GM19397 (cell line): ENCODE data around the gene SPCS1.
"Not testable (repeated sequence)": the region's sequence is repeated elsewhere in the genome, so short reads cannot be mapped to it uniquely, and the experiment has no call there.

ENCODE experiments used
- ATAC-seq: cut with Tn5 transposase; IDR thresholded peaks from one replicate; pipeline ENCODE4 v1.9.1; 2021; ENCODE audit warnings: mild to moderate bottlenecking, moderate library complexity; ENCODE audit not compliant: unreplicated experiment

Gene SPCS1

GRCh38 chr3:52728753-52729152 is 22.8 kb downstream of the SPCS1 start:
- not testable (repeated sequence) for ATAC-seq

- ATAC-seq = no peak
Observed at GRCh38 chr3:52730681-52731080, 24.8 kb downstream of the SPCS1 start.

GRCh38 chr3:52731590-52731989 is 25.7 kb downstream of the SPCS1 start:
- ATAC-seq = no peak

GRCh38 chr3:52733256-52733891 is 27.5 kb downstream of the SPCS1 start:
- ATAC-seq = no peak

- no peak for ATAC-seq
Observed at GRCh38 chr3:52739730-52740129, 33.8 kb downstream of the SPCS1 start.

- ATAC-seq = no peak
Observed at GRCh38 chr3:52742418-52743041, 36.6 kb downstream of the SPCS1 start.

- no peak for ATAC-seq
Observed at GRCh38 chr3:52743152-52743551, 37.2 kb downstream of the SPCS1 start.

- ATAC-seq = no peak
Observed at GRCh38 chr3:52743721-52744120, 37.8 kb downstream of the SPCS1 start.

GRCh38 chr3:52752045-52752660 is 46.2 kb downstream of the SPCS1 start:
- no peak for ATAC-seq

- no peak for ATAC-seq
Observed at GRCh38 chr3:52754373-52754772, 48.5 kb downstream of the SPCS1 start.

GRCh38 chr3:52756141-52756540 is 50.2 kb downstream of the SPCS1 start:
- ATAC-seq = no peak
